Liver (tissue), 9 donors: Measurements from ENCODE around the gene CCDC97. TPM values are rescaled to one million over a fixed set of nuclear protein-coding genes. Genes with fewer than 3 reads are reported as not detected.

Experiments
- DNase-seq: peaks from one replicate; pipeline ENCODE4 v3.0.0-alpha.2; 2017; ENCODE audit warnings: low spot score
- H3K27ac ChIP-seq, 2 donors: one replicate each; pipeline ENCODE4 v1.7.0; 2013; ENCODE audit warnings: inconsistent platforms in 2 of 2, low read length in 2 of 2, control low read depth in 1 of 2, low read depth in 1 of 2, mild to moderate bottlenecking in 1 of 2
- H3K27me3 ChIP-seq, 4 donors: one replicate each; pipeline versions ENCODE4 v1.6.1 to v1.7.0; 2013; ENCODE audit warnings: low read length in 3 of 4, inconsistent platforms in 1 of 4, mild to moderate bottlenecking in 1 of 4, moderate library complexity in 1 of 4; ENCODE audit not compliant: control insufficient read depth in 4 of 4, insufficient read depth in 4 of 4
- H3K36me3 ChIP-seq, 4 donors: one replicate each; pipeline versions ENCODE4 v1.6.1 to v1.7.0; 2013; ENCODE audit warnings: low read length in 3 of 4, mild to moderate bottlenecking in 3 of 4, low read depth in 1 of 4, moderate library complexity in 1 of 4; ENCODE audit not compliant: control insufficient read depth in 4 of 4, insufficient read depth in 3 of 4
- H3K4me1 ChIP-seq, 4 donors: one replicate each; pipeline versions ENCODE4 v1.6.1 to v1.7.0; 2013; ENCODE audit warnings: low read length in 3 of 4, mild to moderate bottlenecking in 3 of 4, moderate library complexity in 1 of 4; ENCODE audit not compliant: control insufficient read depth in 4 of 4, insufficient read depth in 4 of 4
- H3K4me3 ChIP-seq, 3 donors: one replicate each; pipeline versions ENCODE4 v1.6.1 to v1.7.0; 2013; ENCODE audit warnings: low read length in 3 of 3, control low read depth in 1 of 3, low read depth in 1 of 3, mild to moderate bottlenecking in 1 of 3
- H3K9ac ChIP-seq, 2 donors: one replicate each; pipeline ENCODE4 v1.7.0; 2013; ENCODE audit warnings: low read length in 2 of 2, mild to moderate bottlenecking in 2 of 2, moderate library complexity in 2 of 2, control low read depth in 1 of 2, low read depth in 1 of 2
- H3K9me3 ChIP-seq, 4 donors: one replicate each; pipeline versions ENCODE4 v1.6.1 to v1.7.0; 2013; ENCODE audit warnings: low read length in 3 of 4; ENCODE audit not compliant: control insufficient read depth in 4 of 4
- ATF3 ChIP-seq: IDR thresholded peaks from 2 replicates; pipeline ENCODE4 v1.6.1; 2016; ENCODE audit warnings: antibody characterized with exemption
- CTCF ChIP-seq: fragments of 150-350 bp; IDR thresholded peaks from 2 replicates; pipeline ENCODE4 v1.5.1; 2017; ENCODE audit warnings: improper control_type of control experiment, low read depth, low read length; ENCODE audit not compliant: missing input control
- EGR1 ChIP-seq, 2 donors: IDR thresholded peaks; 2 replicates each; pipeline ENCODE4 v1.6.1; 2016 to 2018; ENCODE audit warnings: antibody characterized with exemption in 2 of 2, low read depth in 2 of 2
- FOXA1 ChIP-seq: IDR thresholded peaks from 2 replicates; pipeline ENCODE4 v1.6.1; 2016; ENCODE audit warnings: antibody characterized with exemption
- FOXA2 ChIP-seq: IDR thresholded peaks from 2 replicates; pipeline ENCODE4 v1.6.1; 2016; ENCODE audit warnings: antibody characterized with exemption
- GABPA ChIP-seq, 2 donors: IDR thresholded peaks in 1 of 2; conservative IDR thresholded peaks in 1 of 2; 2 replicates each; pipeline ENCODE4 v1.6.1; 2016; ENCODE audit warnings: antibody characterized with exemption in 2 of 2, mild to moderate bottlenecking in 1 of 2, moderate library complexity in 1 of 2
- HNF4A ChIP-seq, 2 donors: conservative IDR thresholded peaks; 2 replicates each; pipeline ENCODE4 v1.6.1; 2016; ENCODE audit warnings: antibody characterized with exemption in 2 of 2, mild to moderate bottlenecking in 2 of 2
- HNF4G ChIP-seq: IDR thresholded peaks from 2 replicates; pipeline ENCODE4 v1.6.1; 2016; ENCODE audit warnings: antibody characterized with exemption
- JUND ChIP-seq, 2 donors: IDR thresholded peaks; 2 replicates each; pipeline ENCODE4 v1.6.1; 2016; ENCODE audit warnings: antibody characterized with exemption in 2 of 2
- MAX ChIP-seq: IDR thresholded peaks from 2 replicates; pipeline ENCODE4 v1.6.1; 2016; ENCODE audit warnings: antibody characterized with exemption
- NR2F2 ChIP-seq: IDR thresholded peaks from 2 replicates; pipeline ENCODE4 v1.6.1; 2016; ENCODE audit warnings: antibody characterized with exemption
- RAD21 ChIP-seq, 2 donors: IDR thresholded peaks; 2 replicates each; pipeline ENCODE4 v1.6.1; 2016; ENCODE audit warnings: antibody characterized with exemption in 2 of 2, mild to moderate bottlenecking in 2 of 2
- REST ChIP-seq: IDR thresholded peaks from 2 replicates; pipeline ENCODE4 v1.6.1; 2016; ENCODE audit warnings: antibody characterized with exemption, mild to moderate bottlenecking
- RXRA ChIP-seq, 2 donors: IDR thresholded peaks; 2 replicates each; pipeline ENCODE4 v1.6.1; 2017 to 2018; ENCODE audit warnings: antibody characterized with exemption in 2 of 2, mild to moderate bottlenecking in 1 of 2
- SP1 ChIP-seq: IDR thresholded peaks from 2 replicates; pipeline ENCODE4 v1.6.1; 2018; ENCODE audit warnings: antibody characterized with exemption, mild to moderate bottlenecking
- TAF1 ChIP-seq: conservative IDR thresholded peaks from 2 replicates; pipeline ENCODE4 v1.6.1; 2016; ENCODE audit warnings: antibody characterized with exemption, mild to moderate bottlenecking
- YY1 ChIP-seq: IDR thresholded peaks from 2 replicates; pipeline ENCODE4 v1.6.1; 2016; ENCODE audit warnings: antibody characterized with exemption, mild to moderate bottlenecking
- ZBTB33 ChIP-seq: IDR thresholded peaks from 2 replicates; pipeline ENCODE4 v1.6.1; 2016; ENCODE audit warnings: antibody characterized with exemption
- WGBS: extraction: QIAGEN DNeasy Blood & Tissue Kit; methylation state at CpG from one replicate; pipeline ENCODE4 v1.1.7; 2013; 5-methylcytosine and 5-hydroxymethylcytosine counted together
- polyA plus RNA-seq, 2 donors: library from polyadenylated mRNA; stranded (reverse) in 1 of 2; unstranded in 1 of 2; fragments of 200-250 nt in 1 of 2; fragments of >200 nt in 1 of 2; fragmentation: Nextera tagmentation in 1 of 2; extraction: Ambion mirVana in 1 of 2; gene quantifications; one replicate each; pipeline versions ENCODE4 v1.2.1 to v1.2.3, GENCODE V29; 2013 to 2015
- total RNA-seq, 2 donors: library from RNA; depleted of rRNA; stranded (reverse); fragments of >200 nt; gene quantifications; one replicate each; pipeline ENCODE4 v1.2.3, GENCODE V29; 2014
- donor health status: healthy.
- donor health status: healthy.
- donor health status: healthy.
- donor health status: healthy.
- donor health status: healthy.

CCDC97 gene
- total and polyA plus RNA-seq, 4 donors = 3.8 to 5.7 (median 5.3) TPM

GRCh38 chr19:41339936-41340335 lies 30.0 kb downstream of the CCDC97 start:
- WGBS = 98% methylated on average over 5 of the region's 5 CpGs
- no peak overlapping the region for H3K27ac ChIP-seq
- TF ChIP-seq YY1 = no peak
- no peak for TF ChIP-seq SP1
- TF ChIP-seq CTCF = no peak
- no peak for TF ChIP-seq HNF4G
- no peak for TF ChIP-seq FOXA2
- TF ChIP-seq ATF3 = no peak
- TF ChIP-seq FOXA1 = no peak
- TF ChIP-seq JUND (IDR thresholded peaks at IDR 0.05) = no peak
- no peak for TF ChIP-seq RXRA (IDR thresholded peaks at IDR 0.05)
- TF ChIP-seq MAX = no peak
- TF ChIP-seq REST = no peak
- TF ChIP-seq HNF4A (conservative IDR thresholded peaks at IDR 0.05) = no peak
- TF ChIP-seq TAF1 = no peak
- no peak for TF ChIP-seq EGR1 (IDR thresholded peaks at IDR 0.05; ENCODE audit: low read depth in 2 of 2)
- TF ChIP-seq GABPA (IDR thresholded peaks at IDR 0.05 in 1 of 2, conservative IDR thresholded peaks at IDR 0.05 in 1 of 2) = no peak
- TF ChIP-seq ZBTB33 = no peak
- no peak for TF ChIP-seq RAD21 (IDR thresholded peaks at IDR 0.05)
- no peak for TF ChIP-seq NR2F2
- no peak overlapping the region for H3K4me3 ChIP-seq
- H3K9me3 ChIP-seq = no peaks in the 10 kb centered on the region
- no peaks in the 10 kb centered on the region for H3K27me3 ChIP-seq
- peaks cover 2 to 4% (median 4%) of the 10 kb centered on the region in 4 donors for H3K36me3 ChIP-seq
- no peak overlapping the region for H3K9ac ChIP-seq
- H3K4me1 ChIP-seq = peaks cover 0 to 4% (median 0%) of the 10 kb centered on the region in 4 donors
- DNase-seq = no peak
